K562 (cell line): ENCODE data around the gene ERF. TPM values are rescaled to one million over a fixed set of nuclear protein-coding genes. Genes with fewer than 3 reads are reported as not detected.

Experiments used
- ARID2 ChIP-seq: fragments of 450-650 bp; IDR thresholded peaks from 2 replicates; pipeline ENCODE4 v1.6.1; 2017; ENCODE audit warnings: antibody characterized with exemption, mild to moderate bottlenecking
- ARNT ChIP-seq, 2 experiments: fragments of 450-650 bp; IDR thresholded peaks; 2 replicates each; pipeline ENCODE4 v1.6.1; 2016; ENCODE audit warnings: mild to moderate bottlenecking in 1 of 2
- CAMTA2 ChIP-seq: fragments of 250-450 bp; sonication (Bioruptor Pico); conservative IDR thresholded peaks from 2 replicates; pipeline ENCODE4 v1.5.1; 2022
- CBX1 ChIP-seq: sonication (generic); IDR thresholded peaks from 2 replicates; pipeline ENCODE4 v1.6.1; 2016; ENCODE audit warnings: antibody characterized with exemption, low read depth, mild to moderate bottlenecking
- CBX5 ChIP-seq: IDR thresholded peaks from 2 replicates; pipeline ENCODE4 v1.6.1; 2014; ENCODE audit warnings: low read depth, borderline replicate concordance
- ETS2 ChIP-seq: IDR thresholded peaks from 2 replicates; pipeline ENCODE4 v1.6.1; 2016; ENCODE audit warnings: borderline replicate concordance, missing genetic modification characterization, mild to moderate bottlenecking, moderate library complexity, missing compliant biosample characterization; ENCODE audit not compliant: poor library complexity, severe bottlenecking
- HDAC3 ChIP-seq: fragments of 450-650 bp; IDR thresholded peaks from 2 replicates; pipeline ENCODE4 v1.6.1; 2018; ENCODE audit warnings: borderline replicate concordance, mild to moderate bottlenecking, moderate library complexity; ENCODE audit not compliant: partially characterized antibody
- HDGF ChIP-seq: fragments of 450-650 bp; IDR thresholded peaks from 2 replicates; pipeline ENCODE4 v1.6.1; 2016
- KDM1A ChIP-seq, 2 experiments: fragments of 450-650 bp; IDR thresholded peaks; 2 replicates each; pipeline ENCODE4 v1.6.1; 2016; ENCODE audit warnings: mild to moderate bottlenecking in 2 of 2
- MLLT1 ChIP-seq, 2 experiments: fragments of 450-650 bp; IDR thresholded peaks; 2 replicates each; pipeline ENCODE4 v1.6.1; 2016
- NCOA2 ChIP-seq, 2 experiments: fragments of 450-650 bp; IDR thresholded peaks; 2 replicates each; pipeline ENCODE4 v1.6.1; 2018; ENCODE audit warnings: mild to moderate bottlenecking in 2 of 2, moderate library complexity in 1 of 2; ENCODE audit not compliant: partially characterized antibody in 2 of 2
- NELFE ChIP-seq: IDR thresholded peaks from 2 replicates; pipeline ENCODE4 v1.6.1; 2011; ENCODE audit warnings: mild to moderate bottlenecking; ENCODE audit not compliant: insufficient read depth, insufficient read length
- NFXL1 ChIP-seq: fragments of 450-650 bp; formaldehyde crosslinking; IDR thresholded peaks from 2 replicates; pipeline ENCODE4 v1.4.0; 2021; ENCODE audit warnings: mild to moderate bottlenecking
- NR0B1 ChIP-seq: fragments of 450-650 bp; IDR thresholded peaks from one replicate; pipeline ENCODE4 v1.6.1; 2018; ENCODE audit warnings: mild to moderate bottlenecking, moderate library complexity; ENCODE audit not compliant: partially characterized antibody
- NRF1 ChIP-seq, 2 experiments: fragments of 450-650 bp; IDR thresholded peaks in 1 of 2; conservative IDR thresholded peaks in 1 of 2; 2 replicates each; pipeline ENCODE4 v1.6.1; 2014; ENCODE audit warnings: mild to moderate bottlenecking in 2 of 2
- PCBP2 ChIP-seq: fragments of 200-400 bp; formaldehyde crosslinking; IDR thresholded peaks from 2 replicates; pipeline ENCODE4 v1.6.1; 2018; ENCODE audit warnings: low read length, low read depth, mild to moderate bottlenecking, moderate library complexity; ENCODE audit not compliant: poor library complexity, severe bottlenecking
- POLR2B ChIP-seq: fragments of 450-650 bp; IDR thresholded peaks from 2 replicates; pipeline ENCODE4 v1.6.1; 2018; ENCODE audit warnings: low read depth; ENCODE audit not compliant: partially characterized antibody
- SAFB2 ChIP-seq: fragments of 200-400 bp; formaldehyde crosslinking; IDR thresholded peaks from 2 replicates; pipeline ENCODE4 v1.6.1; 2018; ENCODE audit warnings: borderline replicate concordance, low read length, low read depth, moderate library complexity; ENCODE audit not compliant: severe bottlenecking
- SIX5 ChIP-seq, 2 experiments: IDR thresholded peaks; 2 replicates each; pipeline ENCODE4 v1.6.1; 2011; ENCODE audit warnings: low read length in 2 of 2, borderline replicate concordance in 1 of 2, low read depth in 1 of 2, mild to moderate bottlenecking in 1 of 2, moderate library complexity in 1 of 2; ENCODE audit not compliant: insufficient read depth in 1 of 2
- SMAD1 ChIP-seq: fragments of 150-350 bp; IDR thresholded peaks from 2 replicates; pipeline ENCODE4 v1.6.1; 2014; ENCODE audit warnings: low read length, low read depth; ENCODE audit not compliant: partially characterized antibody
- SP2 ChIP-seq: IDR thresholded peaks from 2 replicates; pipeline ENCODE4 v1.6.1; 2011; ENCODE audit warnings: mild to moderate bottlenecking, low read depth, low read length, moderate library complexity; ENCODE audit not compliant: poor library complexity, severe bottlenecking; ENCODE audit errors: extremely low read depth
- STAT5B ChIP-seq: fragments of 250-450 bp; sonication (Bioruptor Pico); IDR thresholded peaks from 2 replicates; pipeline ENCODE4 v1.8.0; 2021; ENCODE audit warnings: mild to moderate bottlenecking, inconsistent platforms
- TAF1 ChIP-seq: IDR thresholded peaks from 2 replicates; pipeline ENCODE4 v1.6.1; 2011; ENCODE audit warnings: mild to moderate bottlenecking, low read length, moderate library complexity; ENCODE audit not compliant: insufficient read depth, control insufficient read depth, severe bottlenecking; ENCODE audit errors: extremely low read depth
- U2AF1 ChIP-seq: fragments of 200-400 bp; formaldehyde crosslinking; optimal IDR thresholded peaks from 2 replicates; pipeline ENCODE3; 2017; ENCODE audit warnings: mild to moderate bottlenecking, low read depth, low read length, moderate library complexity
- ZC3H11A ChIP-seq: IDR thresholded peaks from 2 replicates; pipeline ENCODE4 v1.6.1; 2012; ENCODE audit warnings: low read depth, low read length, improper control_type of control experiment
- ZNF316 ChIP-seq: fragments of 450-650 bp; IDR thresholded peaks from 2 replicates; pipeline ENCODE4 v1.6.1; 2016
- ZNF586 ChIP-seq: fragments of 450-650 bp; formaldehyde crosslinking; conservative IDR thresholded peaks from 2 replicates; pipeline ENCODE4 v1.4.0; 2020; ENCODE audit warnings: mild to moderate bottlenecking, moderate library complexity
- ZNF766 ChIP-seq: fragments of 200-800 bp; sonication (Bioruptor generic); conservative IDR thresholded peaks from 2 replicates; pipeline ENCODE4 v1.6.1; 2016; ENCODE audit warnings: missing genetic modification characterization, missing compliant biosample characterization
- polyA plus RNA-seq, 8 experiments: library from polyadenylated mRNA; depleted of rRNA in 4 of 8; stranded (reverse) in 5 of 8; unstranded in 3 of 8; fragments of >200 nt; fragmentation: Nextera tagmentation in 2 of 8; fragmentation: Illumina TruSeq in 1 of 8; extraction: Ambion mirVana in 2 of 8; extraction: Trizol in 1 of 8; gene quantifications; 2 replicates each; pipeline versions ENCODE4 v1.2.1 to v1.2.3, GENCODE V29; 2011 to 2014; ENCODE audit warnings: inconsistent platforms in 1 of 8, missing spikeins in 1 of 8
- total RNA-seq, 7 experiments: library from RNA; depleted of rRNA in 6 of 7; stranded (reverse); fragments of >200 nt in 6 of 7; fragmentation: Illumina TruSeq in 2 of 7; extraction: Trizol in 2 of 7; gene quantifications; 2 replicates each; pipeline versions ENCODE4 v1.2.1 to v1.2.3, GENCODE V29; 2011 to 2021; ENCODE audit warnings: low replicate concordance in 1 of 7

ERF gene
- total and polyA plus RNA-seq, 9 of the 15 experiments (the other 6 are each of a cell fraction or from before 2014, with no cell fraction given), result 0.03 to 75.4 (median 27.0) TPM

- TF ChIP-seq U2AF1 (no peak), NELFE (no peak), STAT5B (CRISPR knock-in tag) (no peak), NCOA2 (IDR thresholded peaks at IDR 0.05; ENCODE audit: partially characterized antibody in 2 of 2) (no peak), ZNF316 (no peak), POLR2B (peak; percentile 43), HDAC3 (no peak), SMAD1 (no peak), ZC3H11A (no peak), CBX1 (no peak), MLLT1 (IDR thresholded peaks at IDR 0.05) (peak in 1 of 2 experiments; percentile 68; a peak in 1 of 4 replicates), NRF1 (conservative IDR thresholded peaks at IDR 0.05 in 1 of 2, IDR thresholded peaks at IDR 0.05 in 1 of 2) (no peak), ARNT (IDR thresholded peaks at IDR 0.05) (no peak), NR0B1 (no peak), KDM1A (IDR thresholded peaks at IDR 0.05) (no peak), SAFB2 (no peak), ETS2 (tag) (no peak), CAMTA2 (CRISPR knock-in tag) (no peak), ARID2 (peak; percentile 79; the same call in 1 of the 2 replicates), ZNF586 (CRISPR knock-in tag) (no peak), SP2 (no peak), NFXL1 (CRISPR knock-in tag) (no peak), PCBP2 (no peak), SIX5 (IDR thresholded peaks at IDR 0.05; ENCODE audit: borderline replicate concordance in 1 of 2, insufficient read depth in 1 of 2, low read depth in 1 of 2, low read length in 2 of 2) (no peak), CBX5 (no peak), ZNF766 (CRISPR knock-in tag) (no peak), TAF1 (no peak), HDGF (peak; percentile 92)
Observed at GRCh38 chr19:42279155-42279901, 24.4 kb upstream of the ERF start (continued).
